HepG2 (cell line): ENCODE results near the gene ZMYND8. TPM values are rescaled to one million over a fixed set of nuclear protein-coding genes. Genes with fewer than 3 reads are reported as not detected.

Experiments used
- BCL6 ChIP-seq: IDR thresholded peaks from 2 replicates; pipeline ENCODE4 v1.6.1; 2016; ENCODE audit warnings: missing genetic modification reagents, missing compliant biosample characterization
- PAF1 ChIP-seq: IDR thresholded peaks from 2 replicates; pipeline ENCODE4 v1.6.1; 2016; ENCODE audit warnings: missing genetic modification reagents, missing compliant biosample characterization
- POLR2A ChIP-seq, 2 experiments: IDR thresholded peaks; 2 replicates each; pipeline ENCODE4 v1.6.1; 2011; ENCODE audit warnings: low read depth in 2 of 2, low read length in 2 of 2, mild to moderate bottlenecking in 1 of 2, moderate library complexity in 1 of 2; ENCODE audit not compliant: insufficient read depth in 1 of 2
- SAFB2 ChIP-seq: sonication (generic); formaldehyde crosslinking; IDR thresholded peaks from 2 replicates; pipeline ENCODE4 v1.5.1; 2020; ENCODE audit warnings: missing genetic modification reagents, low read depth, mild to moderate bottlenecking, borderline replicate concordance
- SIN3B ChIP-seq: fragments of 150-350 bp; IDR thresholded peaks from 2 replicates; pipeline ENCODE4 v1.6.1; 2014; ENCODE audit warnings: low read length
- ZFP36L1 ChIP-seq: sonication (generic); formaldehyde crosslinking; IDR thresholded peaks from 2 replicates; pipeline ENCODE4 v1.8.0; 2022; ENCODE audit warnings: mild to moderate bottlenecking, missing genetic modification reagents, moderate library complexity
- ZIK1 ChIP-seq: sonication (generic); formaldehyde crosslinking; IDR thresholded peaks from 2 replicates; pipeline ENCODE4 v1.5.0; 2020; ENCODE audit warnings: mild to moderate bottlenecking, low read depth, missing genetic modification reagents, borderline replicate concordance
- ZNF282 ChIP-seq: fragments of 450-650 bp; IDR thresholded peaks from 2 replicates; pipeline ENCODE4 v1.6.1; 2018; ENCODE audit not compliant: partially characterized antibody
- ZNF430 ChIP-seq: sonication (generic); formaldehyde crosslinking; IDR thresholded peaks from 2 replicates; pipeline ENCODE4 v1.9.0; 2021; ENCODE audit warnings: mild to moderate bottlenecking, missing genetic modification reagents
- ZNF761 ChIP-seq: sonication (generic); formaldehyde crosslinking; conservative IDR thresholded peaks from 2 replicates; pipeline ENCODE4 v1.4.0; 2020; ENCODE audit warnings: mild to moderate bottlenecking, missing genetic modification reagents
- ZNF782 ChIP-seq: sonication (generic); formaldehyde crosslinking; IDR thresholded peaks from 2 replicates; pipeline ENCODE4 v1.4.0; 2020; ENCODE audit warnings: missing genetic modification reagents, mild to moderate bottlenecking, borderline replicate concordance
- ZNF839 ChIP-seq: sonication (generic); formaldehyde crosslinking; IDR thresholded peaks from 2 replicates; pipeline ENCODE4 v1.4.0; 2020; ENCODE audit warnings: missing genetic modification reagents, mild to moderate bottlenecking, borderline replicate concordance
- polyA plus RNA-seq, 8 experiments: library from polyadenylated mRNA; depleted of rRNA in 3 of 8; stranded (reverse) in 7 of 8; unstranded in 1 of 8; fragments of >200 nt; fragmentation: Illumina TruSeq in 4 of 8; extraction: Trizol in 4 of 8; gene quantifications; 2 replicates each; pipeline versions ENCODE4 v1.2.1 to v1.2.3, GENCODE V29; 2011 to 2016; ENCODE audit warnings: low read depth in 4 of 8, missing spikeins in 1 of 8, mixed read lengths in 1 of 8; ENCODE audit not compliant: insufficient read depth in 1 of 8
- total RNA-seq, 5 experiments: library from RNA; depleted of rRNA; stranded (reverse); fragments of >200 nt; fragmentation: Illumina TruSeq; extraction: Trizol; gene quantifications; 2 replicates each; pipeline ENCODE4 v1.2.3, GENCODE V29; 2016; ENCODE audit warnings: low read depth in 1 of 5
- TF ChIP-seq, protein P1 (sequence below): sonication (generic); formaldehyde crosslinking; conservative IDR thresholded peaks from 2 replicates; pipeline ENCODE4 v1.8.1; 2023; ENCODE audit warnings: missing genetic modification reagents
- TF ChIP-seq, protein P2 (sequence below): sonication (generic); formaldehyde crosslinking; IDR thresholded peaks from 2 replicates; pipeline ENCODE4 v1.4.0; 2020; ENCODE audit warnings: missing genetic modification reagents
- TF ChIP-seq, protein P3 (sequence below): IDR thresholded peaks from 2 replicates; pipeline ENCODE4 v1.6.1; 2016; ENCODE audit warnings: missing compliant biosample characterization, missing genetic modification reagents, borderline replicate concordance
- TF ChIP-seq, protein P4 (sequence below): sonication (generic); formaldehyde crosslinking; IDR thresholded peaks from 2 replicates; pipeline ENCODE4 v1.5.0; 2020; ENCODE audit warnings: mild to moderate bottlenecking, missing genetic modification reagents
- TF ChIP-seq, protein P5 (sequence below): sonication (generic); formaldehyde crosslinking; IDR thresholded peaks from 2 replicates; pipeline ENCODE4 v1.5.1; 2020; ENCODE audit warnings: missing genetic modification reagents, mild to moderate bottlenecking, borderline replicate concordance
- TF ChIP-seq, protein P6 (sequence below): sonication (generic); formaldehyde crosslinking; IDR thresholded peaks from 2 replicates; pipeline ENCODE4 v1.8.0; 2022; ENCODE audit warnings: mild to moderate bottlenecking, missing genetic modification reagents, moderate library complexity

The ZMYND8 gene
- total and polyA plus RNA-seq, 2 of the 13 experiments (the other 11 are each of a cell fraction or from before 2014, with no cell fraction given), result 53.9 to 84.7 TPM

DNA sequence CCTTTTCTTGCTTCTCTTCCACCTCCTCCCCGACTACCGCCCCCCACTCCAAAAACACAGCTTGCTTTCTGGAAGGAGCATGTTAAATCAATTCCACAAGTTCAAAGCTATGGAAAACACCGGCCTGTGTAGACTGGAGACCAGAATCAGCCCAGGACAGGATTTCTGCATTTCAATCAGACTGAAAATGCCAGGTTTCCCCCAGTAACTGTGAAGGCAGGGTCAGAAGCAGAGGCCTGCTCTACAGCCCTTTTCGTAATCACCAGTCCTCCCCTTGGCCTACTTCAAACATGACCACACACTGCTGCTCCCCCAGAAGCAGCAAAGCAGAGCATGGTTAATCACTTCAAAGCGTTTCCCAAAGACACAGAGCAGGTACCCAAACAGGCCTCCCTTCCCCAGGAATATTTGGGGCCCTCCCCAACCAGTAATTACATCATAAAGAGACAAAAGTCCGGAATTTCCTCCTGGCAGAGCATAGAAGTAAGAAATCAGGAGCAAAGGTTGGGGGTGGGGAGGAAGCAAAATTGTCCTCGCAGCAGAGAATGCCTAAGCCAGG lies 38.4 kb downstream of the ZMYND8 start (continued):
- TF ChIP-seq ZFP36L1 (CRISPR knock-in tag) (no peak; the same call in 1 of the 2 replicates), BCL6 (peak; percentile 93), SAFB2 (CRISPR knock-in tag) (0 out of 2 replicates have a peak, but pooled peaks have one; percentile 31), ZNF761 (CRISPR knock-in tag) (peak; percentile 25; the same call in 1 of the 2 replicates), POLR2A (IDR thresholded peaks at IDR 0.05; ENCODE audit: insufficient read depth in 1 of 2, low read depth in 2 of 2, low read length in 2 of 2) (0 out of 4 replicates have a peak, but pooled peaks of 1 of the 2 experiments have one; percentile 9), ZNF430 (peak; percentile 79), ZNF282 (no peak), ZIK1 (CRISPR knock-in tag) (no peak), PAF1 (CRISPR knock-in tag) (no peak), SIN3B (no peak), ZNF782 (CRISPR knock-in tag) (no peak; the same call in 1 of the 2 replicates), ZNF839 (CRISPR knock-in tag) (no peak)
- TF ChIP-seq, protein P1, sequence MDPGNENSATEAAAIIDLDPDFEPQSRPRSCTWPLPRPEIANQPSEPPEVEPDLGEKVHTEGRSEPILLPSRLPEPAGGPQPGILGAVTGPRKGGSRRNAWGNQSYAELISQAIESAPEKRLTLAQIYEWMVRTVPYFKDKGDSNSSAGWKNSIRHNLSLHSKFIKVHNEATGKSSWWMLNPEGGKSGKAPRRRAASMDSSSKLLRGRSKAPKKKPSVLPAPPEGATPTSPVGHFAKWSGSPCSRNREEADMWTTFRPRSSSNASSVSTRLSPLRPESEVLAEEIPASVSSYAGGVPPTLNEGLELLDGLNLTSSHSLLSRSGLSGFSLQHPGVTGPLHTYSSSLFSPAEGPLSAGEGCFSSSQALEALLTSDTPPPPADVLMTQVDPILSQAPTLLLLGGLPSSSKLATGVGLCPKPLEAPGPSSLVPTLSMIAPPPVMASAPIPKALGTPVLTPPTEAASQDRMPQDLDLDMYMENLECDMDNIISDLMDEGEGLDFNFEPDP (CRISPR knock-in tag), result no peak
- TF ChIP-seq, protein P2, sequence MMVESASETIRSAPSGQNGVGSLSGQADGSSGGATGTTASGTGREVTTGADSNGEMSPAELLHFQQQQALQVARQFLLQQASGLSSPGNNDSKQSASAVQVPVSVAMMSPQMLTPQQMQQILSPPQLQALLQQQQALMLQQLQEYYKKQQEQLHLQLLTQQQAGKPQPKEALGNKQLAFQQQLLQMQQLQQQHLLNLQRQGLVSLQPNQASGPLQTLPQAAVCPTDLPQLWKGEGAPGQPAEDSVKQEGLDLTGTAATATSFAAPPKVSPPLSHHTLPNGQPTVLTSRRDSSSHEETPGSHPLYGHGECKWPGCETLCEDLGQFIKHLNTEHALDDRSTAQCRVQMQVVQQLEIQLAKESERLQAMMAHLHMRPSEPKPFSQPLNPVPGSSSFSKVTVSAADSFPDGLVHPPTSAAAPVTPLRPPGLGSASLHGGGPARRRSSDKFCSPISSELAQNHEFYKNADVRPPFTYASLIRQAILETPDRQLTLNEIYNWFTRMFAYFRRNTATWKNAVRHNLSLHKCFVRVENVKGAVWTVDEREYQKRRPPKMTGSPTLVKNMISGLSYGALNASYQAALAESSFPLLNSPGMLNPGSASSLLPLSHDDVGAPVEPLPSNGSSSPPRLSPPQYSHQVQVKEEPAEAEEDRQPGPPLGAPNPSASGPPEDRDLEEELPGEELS (CRISPR knock-in tag), result peak; percentile 85
- TF ChIP-seq, protein P3, sequence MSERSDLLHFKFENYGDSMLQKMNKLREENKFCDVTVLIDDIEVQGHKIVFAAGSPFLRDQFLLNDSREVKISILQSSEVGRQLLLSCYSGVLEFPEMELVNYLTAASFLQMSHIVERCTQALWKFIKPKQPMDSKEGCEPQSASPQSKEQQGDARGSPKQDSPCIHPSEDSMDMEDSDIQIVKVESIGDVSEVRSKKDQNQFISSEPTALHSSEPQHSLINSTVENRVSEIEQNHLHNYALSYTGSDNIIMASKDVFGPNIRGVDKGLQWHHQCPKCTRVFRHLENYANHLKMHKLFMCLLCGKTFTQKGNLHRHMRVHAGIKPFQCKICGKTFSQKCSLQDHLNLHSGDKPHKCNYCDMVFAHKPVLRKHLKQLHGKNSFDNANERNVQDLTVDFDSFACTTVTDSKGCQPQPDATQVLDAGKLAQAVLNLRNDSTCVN, result no peak
- TF ChIP-seq, protein P4, sequence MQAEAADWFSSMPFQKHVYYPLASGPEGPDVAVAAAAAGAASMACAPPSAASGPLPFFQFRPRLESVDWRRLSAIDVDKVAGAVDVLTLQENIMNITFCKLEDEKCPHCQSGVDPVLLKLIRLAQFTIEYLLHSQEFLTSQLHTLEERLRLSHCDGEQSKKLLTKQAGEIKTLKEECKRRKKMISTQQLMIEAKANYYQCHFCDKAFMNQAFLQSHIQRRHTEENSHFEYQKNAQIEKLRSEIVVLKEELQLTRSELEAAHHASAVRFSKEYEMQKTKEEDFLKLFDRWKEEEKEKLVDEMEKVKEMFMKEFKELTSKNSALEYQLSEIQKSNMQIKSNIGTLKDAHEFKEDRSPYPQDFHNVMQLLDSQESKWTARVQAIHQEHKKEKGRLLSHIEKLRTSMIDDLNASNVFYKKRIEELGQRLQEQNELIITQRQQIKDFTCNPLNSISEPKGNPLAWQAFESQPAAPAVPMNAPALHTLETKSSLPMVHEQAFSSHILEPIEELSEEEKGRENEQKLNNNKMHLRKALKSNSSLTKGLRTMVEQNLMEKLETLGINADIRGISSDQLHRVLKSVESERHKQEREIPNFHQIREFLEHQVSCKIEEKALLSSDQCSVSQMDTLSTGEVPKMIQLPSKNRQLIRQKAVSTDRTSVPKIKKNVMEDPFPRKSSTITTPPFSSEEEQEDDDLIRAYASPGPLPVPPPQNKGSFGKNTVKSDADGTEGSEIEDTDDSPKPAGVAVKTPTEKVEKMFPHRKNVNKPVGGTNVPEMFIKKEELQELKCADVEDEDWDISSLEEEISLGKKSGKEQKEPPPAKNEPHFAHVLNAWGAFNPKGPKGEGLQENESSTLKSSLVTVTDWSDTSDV, result no peak; the same call in 1 of the 2 replicates
- TF ChIP-seq, protein P5, sequence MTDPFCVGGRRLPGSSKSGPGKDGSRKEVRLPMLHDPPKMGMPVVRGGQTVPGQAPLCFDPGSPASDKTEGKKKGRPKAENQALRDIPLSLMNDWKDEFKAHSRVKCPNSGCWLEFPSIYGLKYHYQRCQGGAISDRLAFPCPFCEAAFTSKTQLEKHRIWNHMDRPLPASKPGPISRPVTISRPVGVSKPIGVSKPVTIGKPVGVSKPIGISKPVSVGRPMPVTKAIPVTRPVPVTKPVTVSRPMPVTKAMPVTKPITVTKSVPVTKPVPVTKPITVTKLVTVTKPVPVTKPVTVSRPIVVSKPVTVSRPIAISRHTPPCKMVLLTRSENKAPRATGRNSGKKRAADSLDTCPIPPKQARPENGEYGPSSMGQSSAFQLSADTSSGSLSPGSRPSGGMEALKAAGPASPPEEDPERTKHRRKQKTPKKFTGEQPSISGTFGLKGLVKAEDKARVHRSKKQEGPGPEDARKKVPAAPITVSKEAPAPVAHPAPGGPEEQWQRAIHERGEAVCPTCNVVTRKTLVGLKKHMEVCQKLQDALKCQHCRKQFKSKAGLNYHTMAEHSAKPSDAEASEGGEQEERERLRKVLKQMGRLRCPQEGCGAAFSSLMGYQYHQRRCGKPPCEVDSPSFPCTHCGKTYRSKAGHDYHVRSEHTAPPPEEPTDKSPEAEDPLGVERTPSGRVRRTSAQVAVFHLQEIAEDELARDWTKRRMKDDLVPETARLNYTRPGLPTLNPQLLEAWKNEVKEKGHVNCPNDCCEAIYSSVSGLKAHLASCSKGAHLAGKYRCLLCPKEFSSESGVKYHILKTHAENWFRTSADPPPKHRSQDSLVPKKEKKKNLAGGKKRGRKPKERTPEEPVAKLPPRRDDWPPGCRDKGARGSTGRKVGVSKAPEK (CRISPR knock-in tag), result peak; percentile 70; the same call in 1 of the 2 replicates
- TF ChIP-seq, protein P6, sequence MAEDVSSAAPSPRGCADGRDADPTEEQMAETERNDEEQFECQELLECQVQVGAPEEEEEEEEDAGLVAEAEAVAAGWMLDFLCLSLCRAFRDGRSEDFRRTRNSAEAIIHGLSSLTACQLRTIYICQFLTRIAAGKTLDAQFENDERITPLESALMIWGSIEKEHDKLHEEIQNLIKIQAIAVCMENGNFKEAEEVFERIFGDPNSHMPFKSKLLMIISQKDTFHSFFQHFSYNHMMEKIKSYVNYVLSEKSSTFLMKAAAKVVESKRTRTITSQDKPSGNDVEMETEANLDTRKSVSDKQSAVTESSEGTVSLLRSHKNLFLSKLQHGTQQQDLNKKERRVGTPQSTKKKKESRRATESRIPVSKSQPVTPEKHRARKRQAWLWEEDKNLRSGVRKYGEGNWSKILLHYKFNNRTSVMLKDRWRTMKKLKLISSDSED (CRISPR knock-in tag), result no peak
